OCI-LY1 (cell line): ENCODE data around the gene CYGB.
"Not testable (repeated sequence)": the region's sequence is repeated elsewhere in the genome, so short reads cannot be mapped to it uniquely, and the experiment has no call there.

Experiments used
- H2AFZ ChIP-seq: fragments of 200-600 bp; sonication (generic), shearing (Covaris generic); 2 replicates; pipeline ENCODE4 v1.6.0; 2014; ENCODE audit warnings: antibody characterized with exemption, mild to moderate bottlenecking, low read length
- H3F3A ChIP-seq: fragments of 200-600 bp; sonication (generic), shearing (Covaris generic); 2 replicates; pipeline ENCODE4 v1.6.0; 2014; ENCODE audit warnings: mild to moderate bottlenecking, antibody characterized with exemption, low read length, moderate library complexity; ENCODE audit not compliant: insufficient read depth
- H3K27ac ChIP-seq: fragments of 200-600 bp; sonication (generic); 2 replicates; pipeline ENCODE4 v1.5.1; 2014; ENCODE audit warnings: low read length, mixed run types, mild to moderate bottlenecking, low read depth; ENCODE audit not compliant: poor library complexity, severe bottlenecking
- H3K27me3 ChIP-seq: fragments of 200-600 bp; sonication (generic); 2 replicates; pipeline ENCODE4 v1.6.0; 2014; ENCODE audit warnings: antibody characterized with exemption, mild to moderate bottlenecking, low read length, moderate library complexity; ENCODE audit not compliant: insufficient read depth
- H3K36me3 ChIP-seq: fragments of 200-600 bp; sonication (generic); 2 replicates; pipeline ENCODE4 v1.6.1; 2014; ENCODE audit warnings: mild to moderate bottlenecking, antibody characterized with exemption, low read length, moderate library complexity, mixed read lengths; ENCODE audit not compliant: insufficient read depth
- H3K4me1 ChIP-seq: fragments of 200-600 bp; sonication (generic); 2 replicates; pipeline ENCODE4 v1.5.1; 2014; ENCODE audit warnings: mild to moderate bottlenecking, low read length, moderate library complexity; ENCODE audit not compliant: insufficient read depth, severe bottlenecking
- H3K4me2 ChIP-seq: fragments of 200-600 bp; sonication (generic), shearing (Covaris generic); 2 replicates; pipeline ENCODE4 v1.6.1; 2014; ENCODE audit warnings: low read length
- H3K4me3 ChIP-seq: fragments of 200-600 bp; sonication (generic); 2 replicates; pipeline ENCODE4 v1.5.1; 2014; ENCODE audit warnings: low read length, low read depth, mild to moderate bottlenecking, mixed read lengths; ENCODE audit not compliant: poor library complexity, severe bottlenecking
- H3K79me2 ChIP-seq: fragments of 200-600 bp; shearing (Covaris generic); 2 replicates; pipeline ENCODE4 v1.6.1; 2016; ENCODE audit warnings: mixed run types, low read length, mixed read lengths; ENCODE audit not compliant: insufficient read depth
- H3K9ac ChIP-seq: fragments of 200-600 bp; sonication (generic), shearing (Covaris generic); 2 replicates; pipeline ENCODE4 v1.6.1; 2014; ENCODE audit warnings: mild to moderate bottlenecking, low read length, mixed read lengths
- H3K9me2 ChIP-seq: fragments of 200-600 bp; sonication (generic), shearing (Covaris generic); 2 replicates; pipeline ENCODE4 v1.6.1; 2014; ENCODE audit warnings: low read depth, mild to moderate bottlenecking, low read length, mixed read lengths
- H3K9me3 ChIP-seq: fragments of 200-600 bp; shearing (Covaris generic); 2 replicates; pipeline ENCODE4 v1.6.1; 2014; ENCODE audit warnings: low read length, mixed read lengths
- H4K20me1 ChIP-seq: fragments of 200-600 bp; sonication (generic), shearing (Covaris generic); 2 replicates; pipeline ENCODE4 v1.6.0; 2016; ENCODE audit warnings: mild to moderate bottlenecking, low read length; ENCODE audit not compliant: insufficient read depth
- CTCF ChIP-seq: fragments of 200-600 bp; sonication (generic), shearing (Covaris generic); IDR thresholded peaks from 2 replicates; pipeline ENCODE4 v1.5.1; 2017; ENCODE audit warnings: mild to moderate bottlenecking, antibody characterized with exemption, low read length, moderate library complexity, mixed read lengths
- EZH2 ChIP-seq: fragments of 200-600 bp; sonication (generic), shearing (Covaris generic); IDR thresholded peaks from 2 replicates; pipeline ENCODE4 v1.8.0; 2017; ENCODE audit warnings: borderline replicate concordance, mixed run types, mild to moderate bottlenecking, antibody characterized with exemption, low read length, moderate library complexity, mixed read lengths

Gene CYGB

GRCh38 chr17:76560877-76561221 lies 23.3 kb upstream of the CYGB start:
- H2AFZ ChIP-seq: no peak overlapping the region
- H3K9me2 ChIP-seq: no peaks in the 10 kb centered on the region
- H4K20me1 ChIP-seq: no peaks in the 10 kb centered on the region
- H3F3A ChIP-seq: no peaks in the 10 kb centered on the region
- H3K79me2 ChIP-seq: peaks cover 33% of the 10 kb centered on the region
- H3K27me3 ChIP-seq: no peaks in the 10 kb centered on the region
- TF ChIP-seq CTCF (no peak), EZH2 (no peak)
- no peak overlapping the region for H3K9ac ChIP-seq
- H3K4me3 ChIP-seq: no peak overlapping the region
- peaks cover 35% of the 10 kb centered on the region for H3K4me1 ChIP-seq
- H3K4me2 ChIP-seq: 0 out of 2 replicates have a peak overlapping the region, but pooled peaks have one; percentile 87
- H3K36me3 ChIP-seq: peaks cover 69% of the 10 kb centered on the region
- H3K27ac ChIP-seq: no peak overlapping the region
- no peaks in the 10 kb centered on the region for H3K9me3 ChIP-seq

GRCh38 chr17:76560036-76560876 lies 22.7 kb upstream of the CYGB start:
- peaks cover 33% of the 10 kb centered on the region for H3K79me2 ChIP-seq
- H3K27me3 ChIP-seq: no peaks in the 10 kb centered on the region
- H3K4me1 ChIP-seq: peaks cover 35% of the 10 kb centered on the region
- H3K27ac ChIP-seq: no peak overlapping the region
- no peaks in the 10 kb centered on the region for H3K9me2 ChIP-seq
- H3K4me3 ChIP-seq: no peak overlapping the region
- no peak overlapping the region; the same call in 1 of the 2 replicates for H3K9ac ChIP-seq
- H3K9me3 ChIP-seq: no peaks in the 10 kb centered on the region
- no peaks in the 10 kb centered on the region for H3F3A ChIP-seq
- H4K20me1 ChIP-seq: no peaks in the 10 kb centered on the region
- H3K4me2 ChIP-seq: peak overlapping the region; percentile 87; the same call in 1 of the 2 replicates
- H2AFZ ChIP-seq: no peak overlapping the region
- peaks cover 63% of the 10 kb centered on the region for H3K36me3 ChIP-seq
- TF ChIP-seq EZH2 (no peak), CTCF (no peak)

- Histone ChIP-seq H3K9ac (peak overlapping the region; percentile 97; the same call in 1 of the 2 replicates), H3K4me2 (peak overlapping the region; percentile 87), H3K4me1 (peaks cover 35% of the 10 kb centered on the region), H3K4me3 (peak overlapping the region; percentile 91), H3K79me2 (peaks cover 33% of the 10 kb centered on the region), H3K36me3 (peaks cover 55% of the 10 kb centered on the region)
- not testable (repeated sequence) for H3K9me3 ChIP-seq, H2AFZ ChIP-seq, H3K27me3 ChIP-seq, H4K20me1 ChIP-seq, H3K27ac ChIP-seq, H3K9me2 ChIP-seq, H3F3A ChIP-seq
Measured at GRCh38 chr17:76559460-76559859, 22.0 kb upstream of the CYGB start.
